ENCODE measurements around the gene MED4.

The MED4 gene

GRCh38 chr13:48028066-48028465 is 66.8 kb downstream of the MED4 start:
- no peak for DNase-seq

Data from NCI-H1092 treated with DMSO at 0.1 percent for 48 hours (cell line).